ENCODE measurements around the gene STIMATE. TPM values are rescaled to one million over a fixed set of nuclear protein-coding genes. Genes with fewer than 3 reads are reported as not detected.

The STIMATE gene
- total and polyA plus RNA-seq, 9 of the 15 experiments (the other 6 are each of a cell fraction or from before 2014, with no cell fraction given), result 0.14 to 7.7 (median 4.9) TPM

DNA sequence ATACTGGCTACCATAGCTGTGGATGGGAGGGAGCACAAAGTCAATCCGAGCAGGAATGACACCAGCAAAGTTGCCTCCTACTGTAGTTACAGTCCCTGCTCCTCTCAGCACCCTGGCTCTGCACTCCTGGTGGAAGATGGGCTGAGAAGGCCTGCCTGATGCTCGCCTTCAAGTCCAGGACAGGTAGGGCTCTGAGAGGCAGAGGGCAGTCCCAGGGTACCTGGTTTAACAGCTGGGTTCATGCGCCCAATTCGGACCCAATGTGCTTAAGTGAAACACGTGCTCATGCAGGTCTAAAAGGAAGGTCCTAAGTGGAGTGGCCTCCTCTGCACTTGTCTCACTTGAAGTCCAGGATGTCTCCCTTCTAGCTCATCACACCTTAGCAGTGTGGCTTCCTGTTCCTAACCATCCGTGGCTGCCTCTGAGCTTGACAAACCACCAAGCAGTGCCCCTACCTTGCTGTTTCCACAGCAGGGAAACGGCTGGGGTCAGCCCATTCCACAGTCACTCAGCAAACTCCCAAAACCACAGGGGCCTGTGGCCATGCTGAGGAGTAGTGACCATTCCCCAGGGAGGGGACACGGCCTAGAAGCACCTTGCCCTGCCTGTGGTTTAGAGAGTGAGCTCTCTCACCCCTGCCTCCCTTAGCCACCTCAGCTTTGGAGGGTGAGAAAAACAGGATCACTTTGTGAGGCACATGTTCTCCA lies 58.6 kb downstream of the STIMATE start (continued):
- TF ChIP-seq, protein P1, sequence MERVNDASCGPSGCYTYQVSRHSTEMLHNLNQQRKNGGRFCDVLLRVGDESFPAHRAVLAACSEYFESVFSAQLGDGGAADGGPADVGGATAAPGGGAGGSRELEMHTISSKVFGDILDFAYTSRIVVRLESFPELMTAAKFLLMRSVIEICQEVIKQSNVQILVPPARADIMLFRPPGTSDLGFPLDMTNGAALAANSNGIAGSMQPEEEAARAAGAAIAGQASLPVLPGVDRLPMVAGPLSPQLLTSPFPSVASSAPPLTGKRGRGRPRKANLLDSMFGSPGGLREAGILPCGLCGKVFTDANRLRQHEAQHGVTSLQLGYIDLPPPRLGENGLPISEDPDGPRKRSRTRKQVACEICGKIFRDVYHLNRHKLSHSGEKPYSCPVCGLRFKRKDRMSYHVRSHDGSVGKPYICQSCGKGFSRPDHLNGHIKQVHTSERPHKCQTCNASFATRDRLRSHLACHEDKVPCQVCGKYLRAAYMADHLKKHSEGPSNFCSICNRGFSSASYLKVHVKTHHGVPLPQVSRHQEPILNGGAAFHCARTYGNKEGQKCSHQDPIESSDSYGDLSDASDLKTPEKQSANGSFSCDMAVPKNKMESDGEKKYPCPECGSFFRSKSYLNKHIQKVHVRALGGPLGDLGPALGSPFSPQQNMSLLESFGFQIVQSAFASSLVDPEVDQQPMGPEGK (CRISPR knock-in tag; IDR thresholded peaks at IDR 0.05; ENCODE audit: borderline replicate concordance), result no peak
- TF ChIP-seq MED1 (CRISPR knock-in tag; IDR thresholded peaks at IDR 0.05; ENCODE audit: borderline replicate concordance), result no peak

DNA sequence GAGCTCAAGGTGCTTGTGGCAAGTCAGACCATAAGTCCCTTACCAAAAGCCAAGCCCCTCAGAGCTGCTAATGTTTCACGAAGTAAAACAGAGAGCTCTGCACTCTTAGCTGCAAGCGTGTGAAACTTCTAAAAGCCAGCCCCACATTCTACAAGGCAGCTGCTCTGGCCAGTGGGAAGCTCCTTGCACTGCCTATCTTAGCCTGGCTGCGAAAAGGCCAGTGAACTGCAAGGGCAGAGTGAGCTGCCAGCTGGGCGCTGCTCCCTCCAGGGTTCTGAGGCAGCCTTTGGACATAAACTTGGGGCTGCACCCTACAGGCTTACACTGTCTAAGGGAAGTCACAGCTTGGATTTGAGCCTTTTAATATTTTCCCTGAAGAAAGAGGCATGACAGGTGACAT lies 60.4 kb downstream of the STIMATE start:
- BruUV-seq (replicated peaks), result no TSS peak
- Histone ChIP-seq H3K4me1 (replicated peaks in 1 of 2; ENCODE audit: control insufficient read depth in 2 of 2, insufficient read depth in 2 of 2, low read length in 2 of 2) (peaks cover 0 to 2% of the 10 kb centered on the region in 2 experiments; a peak in 2 of 5 replicates), H2AFZ (ENCODE audit: low read depth, low read length) (no peak overlapping the region), H4K20me1 (replicated peaks; ENCODE audit: control insufficient read depth, insufficient read depth, low read length) (no peaks in the 10 kb centered on the region), H3K9me1 (ENCODE audit: control insufficient read depth, insufficient read depth, low read length) (no peaks in the 10 kb centered on the region), H3K27me3 (ENCODE audit: control insufficient read depth in 2 of 2, insufficient read depth in 2 of 2, low read length in 2 of 2) (no peaks in the 10 kb centered on the region), H3K4me3 (no peak overlapping the region), H3K79me2 (ENCODE audit: control insufficient read depth, insufficient read depth, low read length) (no peaks in the 10 kb centered on the region), H3K9me3 (replicated peaks; ENCODE audit: control insufficient read depth, insufficient read depth, low read depth, low read length) (no peaks in the 10 kb centered on the region), H3K9ac (ENCODE audit: insufficient read depth in 1 of 2, low read depth in 2 of 2, low read length in 2 of 2) (no peak overlapping the region), H3K4me2 (ENCODE audit: insufficient read depth, low read length) (no peak overlapping the region), H3K36me3 (ENCODE audit: control insufficient read depth, insufficient read depth, low read length) (no peaks in the 10 kb centered on the region), H3K27ac (ENCODE audit: extremely low read depth, low read depth, low read length) (no peak overlapping the region)
- ChIA-PET POLR2A (no interaction called here), CTCF (ENCODE audit: low intra/inter-chr PET ratio) (no interaction called here)
- intact Hi-C loops (cut with micrococcal nuclease) (no loop called here), in situ Hi-C loops (cut with MboI) (no loop called here)
- no peak for ATAC-seq
- no peak for FAIRE-seq
- WGBS (ENCODE audit: insufficient coverage, low coverage, missing lambda C conversion rate), result 24% methylated on average over 4 of the region's 4 CpGs
- no peak for DNase-seq (ENCODE audit: extremely low read depth in 1 of 4, low spot score in 3 of 4)
- TF ChIP-seq MCM2 (IDR thresholded peaks at IDR 0.05; ENCODE audit: low read depth) (no peak), ZNF133 (CRISPR knock-in tag; IDR thresholded peaks at IDR 0.05) (no peak), ETV5 (CRISPR knock-in tag; IDR thresholded peaks at IDR 0.05; ENCODE audit: low read depth) (no peak), ZNF644 (tag; IDR thresholded peaks at IDR 0.05; ENCODE audit: low read depth) (no peak), FOXM1 (IDR thresholded peaks at IDR 0.05; ENCODE audit: low read depth) (no peak), FOXM1 (CRISPR knock-in tag; IDR thresholded peaks at IDR 0.05; ENCODE audit: low read depth) (no peak), ZNF121 (CRISPR knock-in tag; conservative IDR thresholded peaks at IDR 0.05) (no peak), XRCC4 (IDR thresholded peaks at IDR 0.05; ENCODE audit: extremely low read depth, insufficient read depth, insufficient read length) (no peak), MIER1 (IDR thresholded peaks at IDR 0.05; ENCODE audit: low read depth) (no peak), RBM17 (IDR thresholded peaks at IDR 0.05; ENCODE audit: borderline replicate concordance, low read depth, low read length) (no peak), ZNF717 (CRISPR knock-in tag; IDR thresholded peaks at IDR 0.05) (no peak), ZKSCAN8 (CRISPR knock-in tag; IDR thresholded peaks at IDR 0.05) (no peak), HNRNPLL (IDR thresholded peaks at IDR 0.05; ENCODE audit: low read depth, low read length, poor library complexity, severe bottlenecking) (no peak)
- TF ChIP-seq, protein P2, sequence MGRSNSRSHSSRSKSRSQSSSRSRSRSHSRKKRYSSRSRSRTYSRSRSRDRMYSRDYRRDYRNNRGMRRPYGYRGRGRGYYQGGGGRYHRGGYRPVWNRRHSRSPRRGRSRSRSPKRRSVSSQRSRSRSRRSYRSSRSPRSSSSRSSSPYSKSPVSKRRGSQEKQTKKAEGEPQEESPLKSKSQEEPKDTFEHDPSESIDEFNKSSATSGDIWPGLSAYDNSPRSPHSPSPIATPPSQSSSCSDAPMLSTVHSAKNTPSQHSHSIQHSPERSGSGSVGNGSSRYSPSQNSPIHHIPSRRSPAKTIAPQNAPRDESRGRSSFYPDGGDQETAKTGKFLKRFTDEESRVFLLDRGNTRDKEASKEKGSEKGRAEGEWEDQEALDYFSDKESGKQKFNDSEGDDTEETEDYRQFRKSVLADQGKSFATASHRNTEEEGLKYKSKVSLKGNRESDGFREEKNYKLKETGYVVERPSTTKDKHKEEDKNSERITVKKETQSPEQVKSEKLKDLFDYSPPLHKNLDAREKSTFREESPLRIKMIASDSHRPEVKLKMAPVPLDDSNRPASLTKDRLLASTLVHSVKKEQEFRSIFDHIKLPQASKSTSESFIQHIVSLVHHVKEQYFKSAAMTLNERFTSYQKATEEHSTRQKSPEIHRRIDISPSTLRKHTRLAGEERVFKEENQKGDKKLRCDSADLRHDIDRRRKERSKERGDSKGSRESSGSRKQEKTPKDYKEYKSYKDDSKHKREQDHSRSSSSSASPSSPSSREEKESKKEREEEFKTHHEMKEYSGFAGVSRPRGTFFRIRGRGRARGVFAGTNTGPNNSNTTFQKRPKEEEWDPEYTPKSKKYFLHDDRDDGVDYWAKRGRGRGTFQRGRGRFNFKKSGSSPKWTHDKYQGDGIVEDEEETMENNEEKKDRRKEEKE (IDR thresholded peaks at IDR 0.05; ENCODE audit: borderline replicate concordance in 1 of 2, control insufficient read depth in 1 of 2, low read depth in 2 of 2, low read length in 1 of 2), result no peak

All from K562 (cell line).